MCF 10A (cell line): Measurements from ENCODE around the gene SHOX. TPM values are rescaled to one million over a fixed set of nuclear protein-coding genes. Genes with fewer than 3 reads are reported as not detected.

Source experiments
- Bru-seq: library from RNA; stranded (reverse); fragments of 400-500 nt; gene quantifications from one replicate; lab custom pipeline; 2021; lab: Mats Ljungman, UMichigan
- BruChase-seq, 2 experiments: library from RNA; stranded (reverse); fragments of 400-500 nt; gene quantifications; one replicate each; lab custom pipeline; 2021; lab: Mats Ljungman, UMichigan
- BruUV-seq: library from RNA; stranded (reverse); fragments of 400-500 nt; replicated peaks from 2 replicates; lab custom pipeline; 2021; lab: Mats Ljungman, UMichigan
- CTCF ChIA-PET: fragments of 300-600 bp; sonication (Branson Sonifier 250); formaldehyde crosslinking; extraction: SDS; loops from one replicate; lab custom pipeline; 2021; ENCODE audit warnings: antibody characterized with exemption, inconsistent platforms; lab: Yijun Ruan, JAX
- POLR2A ChIA-PET: fragments of 300-600, 350-650 bp; sonication (Branson Sonifier 250); formaldehyde crosslinking; extraction: SDS; loops from one replicate; lab custom pipeline; 2020; ENCODE audit warnings: antibody characterized with exemption, inconsistent platforms; lab: Yijun Ruan, JAX
- DNase-seq: peaks from one replicate; pipeline ENCODE4 v3.0.0-alpha.2; 2018; ENCODE audit not compliant: unreplicated experiment
- H3K27ac Mint-ChIP-seq: one replicate; pipeline ENCODE4 v1.8.0; 2022; ENCODE audit warnings: mild to moderate bottlenecking, low read depth, mixed read lengths; ENCODE audit not compliant: unreplicated experiment
- H3K27me3 Mint-ChIP-seq: one replicate; pipeline ENCODE4 v1.8.0; 2022; ENCODE audit warnings: mixed read lengths; ENCODE audit not compliant: insufficient read depth, unreplicated experiment
- H3K36me3 Mint-ChIP-seq: one replicate; pipeline ENCODE4 v1.8.0; 2022; ENCODE audit warnings: mild to moderate bottlenecking, moderate library complexity, mixed read lengths; ENCODE audit not compliant: insufficient read depth, unreplicated experiment
- H3K4me1 Mint-ChIP-seq: one replicate; pipeline ENCODE4 v1.8.0; 2022; ENCODE audit warnings: mixed read lengths; ENCODE audit not compliant: insufficient read depth, unreplicated experiment
- H3K4me3 Mint-ChIP-seq: one replicate; pipeline ENCODE4 v1.8.0; 2022; ENCODE audit warnings: mild to moderate bottlenecking, moderate library complexity, mixed read lengths; ENCODE audit not compliant: unreplicated experiment
- H3K9me3 Mint-ChIP-seq: one replicate; pipeline ENCODE4 v1.8.0; 2022; ENCODE audit warnings: mixed read lengths; ENCODE audit not compliant: unreplicated experiment
- CTCF ChIP-seq: fragments of 200-600 bp; IDR thresholded peaks from one replicate; pipeline ENCODE4 v1.8.0; 2022; ENCODE audit warnings: antibody characterized with exemption, mild to moderate bottlenecking; ENCODE audit not compliant: unreplicated experiment
- intact Hi-C: fragments of 100-400 bp; cut with micrococcal nuclease; formaldehyde crosslinking; loops from 2 replicates; pipeline ENCODE4 v1.14.1; 2022
- long read RNA-seq: library from polyadenylated mRNA; stranded (forward); transcript quantifications from one replicate; pipeline ENCODE4 v2.0.0, GENCODE V29; 2022
- total RNA-seq: library from RNA; stranded (reverse); gene quantifications from 2 replicates; pipeline ENCODE4 v1.2.3, GENCODE V29; 2022

Gene SHOX
- total RNA-seq (not detected in 2 replicates), Bru-seq, nascent RNA (percentile 3 among the genes with signal in this experiment), BruChase-seq, experiment 1, labeled RNA remaining after a 6-hour chase (not detected), BruChase-seq, experiment 2, labeled RNA remaining after a 2-hour chase (percentile 3 among the genes with signal in this experiment)
- long read RNA-seq = 0 reads

GRCh38 chrX:630612-631496 lies at the start of gene SHOX:
SHOX (plus strand) TSS chrX:630791; CDS start chrX:630898, 107 bp downstream.
- BruUV-seq = no TSS peak
- peaks cover 36% of the 10 kb centered on the region for H3K9me3 Mint-ChIP-seq
- intact Hi-C loops = no loop called here
- H3K27me3 Mint-ChIP-seq = peaks cover 11% of the 10 kb centered on the region
- H3K4me1 Mint-ChIP-seq = no peaks in the 10 kb centered on the region
- no peak for DNase-seq
- H3K4me3 Mint-ChIP-seq = no peak within 1 kb of the TSS
- no peak for TF ChIP-seq CTCF
- peaks cover 10% of the 10 kb centered on the region for H3K36me3 Mint-ChIP-seq
- ChIA-PET CTCF (no interaction called here), POLR2A (no interaction called here)
- no peak within 1 kb of the TSS for H3K27ac Mint-ChIP-seq

GRCh38 chrX:581066-581465 lies 49.5 kb upstream of the SHOX start:
- TF ChIP-seq CTCF = no peak
- no peaks in the 10 kb centered on the region for H3K27me3 Mint-ChIP-seq
- BruUV-seq = no TSS peak
- ChIA-PET POLR2A (no interaction called here), CTCF (no interaction called here)
- H3K27ac Mint-ChIP-seq = no peak overlapping the region
- no peak for DNase-seq
- H3K4me1 Mint-ChIP-seq = no peaks in the 10 kb centered on the region
- intact Hi-C loops = no loop called here
- no peaks in the 10 kb centered on the region for H3K36me3 Mint-ChIP-seq
- peaks cover 46% of the 10 kb centered on the region for H3K9me3 Mint-ChIP-seq
- H3K4me3 Mint-ChIP-seq = no peak overlapping the region

- H3K27me3 Mint-ChIP-seq = no peaks in the 10 kb centered on the region
- H3K4me3 Mint-ChIP-seq = no peak overlapping the region
- no peaks in the 10 kb centered on the region for H3K36me3 Mint-ChIP-seq
- BruUV-seq = no TSS peak
- no peaks in the 10 kb centered on the region for H3K4me1 Mint-ChIP-seq
- ChIA-PET CTCF (no interaction called here), POLR2A (no interaction called here)
- peaks cover 46% of the 10 kb centered on the region for H3K9me3 Mint-ChIP-seq
- intact Hi-C loops = no loop called here
- no peak for DNase-seq
- TF ChIP-seq CTCF = no peak
- no peak overlapping the region for H3K27ac Mint-ChIP-seq
These were observed 48.8 kb upstream of the SHOX start for GRCh38 chrX:581720-582298.

- TF ChIP-seq CTCF = no peak
- CTCF ChIA-PET = no interaction called here
- Mint-ChIP-seq H3K4me1 (no peaks in the 10 kb centered on the region), H3K27me3 (no peaks in the 10 kb centered on the region), H3K4me3 (no peak overlapping the region), H3K36me3 (no peaks in the 10 kb centered on the region), H3K27ac (no peak overlapping the region), H3K9me3 (peaks cover 21% of the 10 kb centered on the region)
- DNase-seq = no peak
- POLR2A ChIA-PET = no interaction called here
- intact Hi-C loops = no loop called here
- BruUV-seq = no TSS peak
These were observed 46.0 kb upstream of the SHOX start for GRCh38 chrX:584572-584971.
